IPS DF 4.7 (cell line): ENCODE results near the gene SEC24C.
"Not testable (repeated sequence)": the region's sequence is repeated elsewhere in the genome, so short reads cannot be mapped to it uniquely, and the experiment has no call there.

ENCODE experiments used
- DNase-seq: peaks from one replicate; pipeline ENCODE4 v3.0.0-alpha.2; 2013; ENCODE audit warnings: low spot score; ENCODE audit errors: extremely low read depth

The SEC24C gene

DNA sequence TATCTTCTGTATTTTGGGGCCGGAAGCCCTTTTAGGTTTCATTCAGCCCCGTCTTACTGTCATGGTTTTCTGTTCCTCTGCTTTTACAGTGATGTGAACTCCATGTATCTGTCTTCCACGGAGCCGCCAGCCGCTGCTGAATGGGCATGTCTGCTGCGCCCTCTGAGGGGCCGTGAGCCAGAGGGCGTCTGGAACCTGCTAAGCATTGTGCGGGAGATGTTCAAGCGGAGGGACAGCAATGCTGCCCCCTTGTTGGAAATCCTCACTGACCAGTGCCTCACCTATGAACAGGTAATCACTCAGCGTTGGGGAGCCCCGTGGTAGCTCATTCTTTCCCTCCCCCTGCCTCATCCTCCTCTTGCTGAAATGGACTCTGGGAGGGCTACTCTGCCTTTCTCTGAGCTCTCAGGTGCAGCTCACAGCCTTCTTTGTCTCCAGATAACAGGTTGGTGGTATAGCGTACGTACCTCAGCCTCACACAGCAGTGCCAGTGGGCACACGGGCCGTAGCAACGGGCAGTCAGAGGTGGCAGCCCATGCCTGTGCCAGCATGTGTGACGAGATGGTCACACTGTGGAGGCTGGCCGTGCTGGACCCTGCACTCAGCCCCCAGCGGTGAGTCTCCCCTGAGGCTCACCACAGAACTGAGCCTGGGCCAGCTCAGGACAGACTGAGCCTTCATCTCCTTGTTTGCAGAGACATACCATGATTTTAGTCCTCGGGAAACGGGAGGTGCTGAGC is 46.9 kb downstream of the SEC24C start:
- no peak for DNase-seq

DNA sequence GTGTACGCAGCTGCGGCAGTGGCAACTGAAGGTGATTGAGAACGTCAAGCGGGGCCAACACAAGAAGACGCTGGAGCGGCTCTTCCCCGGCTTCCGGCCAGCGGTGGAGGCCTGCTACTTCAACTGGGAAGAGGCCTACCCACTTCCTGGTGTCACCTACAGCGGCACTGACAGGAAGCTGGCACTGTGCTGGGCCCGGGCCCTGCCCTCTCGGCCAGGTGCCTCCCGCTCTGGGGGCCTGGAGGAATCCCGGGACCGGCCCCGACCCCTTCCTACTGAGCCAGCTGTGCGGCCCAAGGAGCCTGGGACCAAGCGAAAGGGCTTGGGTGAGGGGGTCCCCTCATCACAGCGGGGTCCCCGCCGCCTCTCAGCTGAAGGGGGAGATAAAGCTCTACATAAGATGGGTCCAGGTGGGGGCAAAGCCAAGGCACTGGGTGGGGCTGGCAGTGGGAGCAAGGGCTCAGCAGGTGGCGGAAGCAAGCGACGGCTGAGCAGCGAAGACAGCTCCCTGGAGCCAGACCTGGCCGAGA is 47.8 kb downstream of the SEC24C start:
- DNase-seq: no peak

DNA sequence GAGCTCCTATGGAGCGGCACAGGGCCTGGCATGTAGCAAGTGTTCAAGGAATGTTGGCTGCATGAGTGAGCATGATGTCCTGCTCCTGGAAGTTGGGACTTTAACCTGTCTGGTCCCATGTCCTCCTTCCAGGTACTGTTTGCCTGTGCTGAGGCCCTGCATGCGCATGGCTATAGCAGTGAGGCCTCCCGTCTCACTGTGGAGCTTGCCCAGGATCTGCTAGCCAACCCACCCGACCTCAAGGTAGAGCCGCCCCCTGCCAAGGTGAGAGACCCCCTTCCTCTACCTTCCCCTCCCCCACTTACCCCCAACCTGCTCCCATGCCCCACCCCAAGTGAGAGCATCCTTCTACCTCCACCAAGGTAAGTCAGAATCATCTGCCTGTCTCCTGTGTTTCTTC is 49.3 kb downstream of the SEC24C start:
- no peak for DNase-seq

DNA sequence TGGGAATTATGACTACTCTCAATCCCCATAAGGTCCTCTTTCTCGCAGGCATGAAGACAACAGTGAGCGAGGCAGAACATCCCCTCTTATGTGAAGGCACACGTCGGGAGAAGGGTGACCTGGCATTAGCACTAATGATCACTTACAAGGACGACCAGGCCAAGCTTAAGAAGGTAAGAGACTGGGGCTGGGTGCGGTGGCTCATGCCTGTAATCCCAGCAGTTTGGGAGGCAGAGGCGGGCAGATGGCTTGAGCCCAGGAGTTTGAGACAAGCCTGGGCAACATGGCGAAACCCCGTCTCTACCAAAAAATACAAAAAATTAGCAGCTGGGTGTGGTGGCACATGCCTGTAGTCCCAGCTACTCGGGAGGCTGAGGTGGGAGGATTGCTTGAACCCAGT is 51.3 kb downstream of the SEC24C start:
- DNase-seq: not testable (repeated sequence)

DNA sequence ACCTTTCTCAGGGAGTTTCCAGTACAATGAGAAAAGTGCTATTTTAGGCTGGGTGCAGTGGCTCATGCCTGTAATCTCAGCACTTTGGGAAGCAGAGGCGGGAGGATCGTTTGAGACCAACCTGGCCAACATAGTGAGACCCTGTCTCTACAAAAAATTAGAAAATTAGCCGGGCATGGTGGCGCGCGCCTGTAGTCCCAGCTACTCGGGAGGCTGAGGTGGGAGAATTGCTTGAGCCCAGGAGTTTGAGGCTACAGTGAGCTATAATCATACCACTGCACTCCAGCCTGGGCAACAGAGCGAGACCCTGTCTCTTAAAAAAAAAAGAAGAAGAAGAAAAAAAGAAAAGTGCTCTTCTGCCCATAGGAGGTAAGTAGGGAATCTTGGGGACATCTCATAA is 51.9 kb downstream of the SEC24C start:
- DNase-seq: not testable (repeated sequence)

DNA sequence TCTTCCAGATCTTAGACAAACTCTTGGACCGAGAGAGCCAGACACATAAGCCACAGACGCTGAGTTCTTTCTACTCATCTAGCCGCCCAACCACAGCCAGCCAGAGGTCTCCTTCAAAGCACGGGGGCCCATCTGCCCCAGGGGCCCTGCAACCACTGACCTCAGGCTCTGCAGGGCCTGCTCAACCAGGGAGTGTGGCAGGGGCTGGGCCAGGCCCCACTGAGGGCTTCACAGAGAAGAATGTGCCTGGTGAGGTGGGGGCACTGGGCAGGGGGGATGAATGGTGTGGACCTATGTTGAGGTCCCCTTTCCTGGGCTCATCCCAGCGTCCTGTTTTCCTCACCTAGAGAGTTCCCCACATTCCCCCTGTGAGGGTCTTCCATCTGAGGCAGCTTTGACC is 52.6 kb downstream of the SEC24C start:
- no peak for DNase-seq

DNA sequence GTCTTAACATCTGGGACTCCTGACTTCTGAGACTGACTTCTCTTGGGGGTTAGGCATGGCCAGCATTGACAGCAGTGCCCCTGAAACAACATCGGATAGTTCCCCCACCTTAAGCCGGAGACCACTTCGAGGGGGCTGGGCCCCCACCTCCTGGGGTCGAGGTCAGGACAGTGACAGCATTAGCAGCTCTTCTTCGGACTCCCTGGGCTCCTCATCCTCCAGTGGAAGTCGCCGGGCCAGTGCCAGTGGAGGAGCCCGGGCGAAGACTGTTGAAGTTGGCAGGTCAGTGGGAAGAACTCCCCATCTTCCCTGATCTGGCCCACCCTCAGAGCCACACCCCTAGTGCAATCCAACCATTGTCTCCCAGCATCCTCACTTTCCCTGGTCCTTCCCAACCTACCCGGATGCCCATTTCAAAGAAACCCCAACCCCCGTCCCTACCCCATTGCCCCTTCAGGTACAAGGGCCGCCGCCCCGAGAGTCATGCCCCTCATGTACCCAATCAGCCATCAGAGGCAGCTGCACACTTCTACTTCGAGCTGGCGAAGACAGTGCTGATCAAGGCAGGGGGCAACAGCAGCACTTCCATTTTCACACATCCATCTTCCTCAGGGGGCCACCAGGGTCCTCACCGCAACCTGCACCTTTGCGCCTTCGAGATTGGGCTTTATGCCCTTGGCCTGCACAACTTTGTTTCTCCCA is 53.3 kb downstream of the SEC24C start:
- DNase-seq: no peak

DNA sequence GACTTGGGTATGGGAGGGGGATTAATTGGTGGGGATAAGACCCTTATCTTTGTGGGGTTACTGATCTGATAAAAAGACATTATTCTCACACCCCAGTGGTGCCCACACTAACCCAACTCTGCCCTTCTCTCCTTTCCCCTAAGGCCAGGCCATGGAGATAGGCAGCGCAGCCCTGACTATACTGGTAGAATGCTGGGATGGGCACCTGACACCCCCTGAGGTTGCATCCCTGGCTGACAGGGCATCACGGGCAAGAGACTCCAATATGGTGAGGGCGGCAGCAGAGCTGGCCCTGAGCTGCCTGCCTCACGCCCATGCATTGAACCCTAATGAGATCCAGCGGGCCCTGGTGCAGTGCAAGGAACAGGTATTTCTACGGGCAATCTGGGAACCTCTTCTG is 53.9 kb downstream of the SEC24C start:
- DNase-seq: no peak

DNA sequence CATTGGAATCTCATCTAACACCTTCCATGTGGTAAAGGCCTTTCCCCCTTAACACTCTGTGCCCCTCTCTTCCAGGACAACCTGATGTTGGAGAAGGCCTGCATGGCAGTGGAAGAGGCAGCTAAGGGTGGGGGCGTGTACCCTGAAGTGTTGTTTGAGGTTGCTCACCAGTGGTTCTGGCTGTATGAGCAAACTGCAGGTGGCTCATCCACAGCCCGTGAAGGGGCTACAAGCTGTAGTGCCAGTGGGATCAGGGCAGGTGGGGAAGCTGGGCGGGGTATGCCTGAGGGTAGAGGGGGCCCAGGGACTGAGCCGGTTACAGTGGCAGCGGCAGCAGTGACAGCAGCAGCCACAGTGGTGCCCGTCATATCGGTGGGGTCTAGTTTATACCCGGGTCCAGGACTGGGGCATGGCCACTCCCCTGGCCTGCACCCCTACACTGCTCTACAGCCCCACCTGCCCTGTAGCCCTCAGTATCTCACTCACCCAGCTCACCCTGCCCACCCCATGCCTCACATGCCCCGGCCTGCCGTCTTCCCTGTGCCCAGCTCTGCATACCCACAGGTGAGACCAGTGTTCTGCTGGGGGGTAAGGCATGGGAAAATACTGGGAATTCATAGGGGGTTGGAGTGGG is 54.9 kb downstream of the SEC24C start:
- DNase-seq: no peak

DNA sequence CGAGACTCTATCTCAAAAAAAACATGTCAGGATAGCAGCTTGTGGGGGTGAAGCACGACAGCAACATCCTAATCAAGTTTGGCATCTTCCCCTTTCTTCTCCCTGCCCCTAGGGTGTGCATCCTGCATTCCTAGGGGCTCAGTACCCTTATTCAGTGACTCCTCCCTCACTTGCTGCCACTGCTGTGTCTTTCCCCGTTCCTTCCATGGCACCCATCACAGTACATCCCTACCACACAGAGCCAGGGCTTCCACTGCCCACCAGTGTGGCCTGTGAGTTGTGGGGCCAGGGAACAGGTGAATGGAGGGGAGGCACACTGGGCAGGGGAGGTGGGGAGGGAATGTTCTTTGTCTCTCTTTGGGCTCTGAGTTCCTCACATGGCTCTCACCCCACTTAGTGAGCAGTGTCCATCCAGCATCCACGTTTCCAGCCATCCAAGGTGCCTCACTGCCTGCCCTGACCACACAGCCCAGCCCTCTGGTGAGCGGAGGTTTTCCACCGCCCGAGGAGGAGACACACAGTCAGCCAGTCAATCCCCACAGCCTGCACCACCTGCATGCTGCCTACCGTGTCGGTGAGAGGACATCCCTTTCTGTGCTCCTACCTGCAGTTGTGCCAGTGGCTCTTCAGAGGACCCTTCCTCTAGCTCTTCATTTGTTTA is 55.9 kb downstream of the SEC24C start:
- DNase-seq: no peak

DNA sequence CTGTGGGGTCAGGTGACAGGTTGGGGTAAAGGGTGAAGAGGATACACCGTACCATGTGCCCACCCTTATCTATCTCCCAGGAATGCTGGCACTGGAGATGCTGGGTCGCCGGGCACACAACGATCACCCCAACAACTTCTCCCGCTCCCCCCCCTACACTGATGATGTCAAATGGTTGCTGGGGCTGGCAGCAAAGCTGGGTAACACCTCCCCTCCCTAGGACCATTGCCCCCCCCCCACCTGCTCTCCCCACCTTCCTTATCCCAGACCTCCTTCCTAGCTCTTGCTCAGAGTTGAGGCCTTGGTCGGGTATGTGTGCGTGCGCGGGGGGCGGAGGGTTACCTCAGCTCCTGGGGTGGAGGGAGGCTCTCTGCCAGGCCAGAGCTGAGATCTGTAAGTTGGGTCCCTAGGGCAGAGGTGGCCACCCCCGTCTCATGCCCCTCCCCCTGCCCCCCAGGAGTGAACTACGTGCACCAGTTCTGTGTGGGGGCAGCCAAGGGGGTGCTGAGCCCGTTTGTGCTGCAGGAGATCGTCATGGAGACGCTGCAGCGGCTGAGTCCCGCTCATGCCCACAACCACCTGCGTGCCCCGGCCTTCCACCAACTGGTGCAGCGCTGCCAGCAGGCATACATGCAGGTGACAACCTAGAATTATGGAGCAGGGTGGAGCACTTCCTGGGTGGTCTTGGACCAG is 56.5 kb downstream of the SEC24C start:
- DNase-seq: no peak

DNA sequence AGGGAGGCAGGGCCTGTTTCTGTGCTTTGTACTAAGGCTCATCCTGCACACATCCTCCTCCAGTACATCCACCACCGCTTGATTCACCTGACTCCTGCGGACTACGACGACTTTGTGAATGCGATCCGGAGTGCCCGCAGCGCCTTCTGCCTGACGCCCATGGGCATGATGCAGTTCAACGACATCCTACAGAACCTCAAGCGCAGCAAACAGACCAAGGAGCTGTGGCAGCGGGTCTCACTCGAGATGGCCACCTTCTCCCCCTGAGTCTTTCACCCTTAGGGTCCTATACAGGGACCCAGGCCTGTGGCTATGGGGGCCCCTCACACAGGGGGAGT is 57.0 kb downstream of the SEC24C start:
- DNase-seq: no peak

DNA sequence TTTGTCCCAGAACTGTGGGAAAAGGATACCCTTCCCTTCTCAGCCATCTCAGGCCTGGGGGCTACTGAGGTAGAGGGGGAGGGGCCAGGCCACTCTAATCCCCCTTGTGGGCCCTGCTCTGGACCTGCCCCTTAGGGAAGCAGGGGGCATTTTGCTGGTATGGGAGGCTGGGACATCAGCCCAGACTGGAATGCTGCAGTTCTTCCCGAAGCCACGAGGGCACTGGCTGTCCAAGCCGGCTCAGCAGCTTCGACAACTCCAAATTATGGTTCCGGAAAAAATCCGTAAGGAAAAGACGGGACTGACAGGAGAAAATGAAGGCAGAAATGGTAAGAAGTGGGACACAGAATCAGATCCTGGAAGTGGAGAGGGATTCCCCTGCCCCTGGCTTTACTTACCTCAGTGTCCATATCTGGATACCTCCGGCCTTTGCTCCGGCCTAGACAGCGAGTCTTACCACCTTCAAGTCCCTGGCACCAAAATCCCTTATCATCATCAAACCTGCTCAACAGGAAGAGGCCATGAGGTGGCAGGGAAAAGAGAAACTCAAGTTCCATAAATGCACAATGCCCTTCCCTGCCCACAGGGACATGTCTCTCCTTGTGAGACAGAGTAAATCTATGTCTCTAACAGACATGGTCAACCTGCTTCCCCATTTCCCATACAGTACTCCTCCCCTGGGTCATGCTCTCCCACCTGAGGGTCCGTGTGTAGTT is 58.3 kb downstream of the SEC24C start:
- DNase-seq: no peak

DNA sequence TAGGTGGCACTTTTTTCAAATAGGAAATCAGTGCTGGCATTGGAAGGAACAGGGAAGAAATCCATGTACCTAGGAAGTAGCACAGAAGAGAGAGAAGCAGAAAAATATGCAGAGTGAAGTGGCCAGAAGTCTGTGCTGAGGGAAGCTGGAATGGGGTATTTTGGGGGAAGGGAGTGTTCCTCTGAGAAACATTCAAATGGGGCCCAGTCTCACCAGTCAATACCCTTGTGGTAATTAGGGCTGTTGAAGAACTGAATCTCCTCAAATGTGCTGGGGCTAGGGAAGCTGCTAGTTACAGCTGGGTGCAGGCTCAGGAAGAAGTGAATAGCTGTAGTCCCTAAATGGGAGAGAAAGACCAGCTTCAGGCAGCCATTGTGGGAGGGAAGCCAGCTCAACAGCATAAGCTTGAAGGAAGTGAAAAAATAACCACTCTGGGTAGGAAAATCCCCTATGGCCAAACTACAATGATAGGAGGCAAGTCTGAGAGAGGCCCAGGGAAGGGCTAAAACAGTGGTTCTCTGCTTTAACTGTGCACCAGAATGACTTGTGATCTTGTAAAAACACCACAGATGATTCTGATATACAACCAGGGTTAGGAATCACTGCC is 59.6 kb downstream of the SEC24C start:
- DNase-seq: no peak

DNA sequence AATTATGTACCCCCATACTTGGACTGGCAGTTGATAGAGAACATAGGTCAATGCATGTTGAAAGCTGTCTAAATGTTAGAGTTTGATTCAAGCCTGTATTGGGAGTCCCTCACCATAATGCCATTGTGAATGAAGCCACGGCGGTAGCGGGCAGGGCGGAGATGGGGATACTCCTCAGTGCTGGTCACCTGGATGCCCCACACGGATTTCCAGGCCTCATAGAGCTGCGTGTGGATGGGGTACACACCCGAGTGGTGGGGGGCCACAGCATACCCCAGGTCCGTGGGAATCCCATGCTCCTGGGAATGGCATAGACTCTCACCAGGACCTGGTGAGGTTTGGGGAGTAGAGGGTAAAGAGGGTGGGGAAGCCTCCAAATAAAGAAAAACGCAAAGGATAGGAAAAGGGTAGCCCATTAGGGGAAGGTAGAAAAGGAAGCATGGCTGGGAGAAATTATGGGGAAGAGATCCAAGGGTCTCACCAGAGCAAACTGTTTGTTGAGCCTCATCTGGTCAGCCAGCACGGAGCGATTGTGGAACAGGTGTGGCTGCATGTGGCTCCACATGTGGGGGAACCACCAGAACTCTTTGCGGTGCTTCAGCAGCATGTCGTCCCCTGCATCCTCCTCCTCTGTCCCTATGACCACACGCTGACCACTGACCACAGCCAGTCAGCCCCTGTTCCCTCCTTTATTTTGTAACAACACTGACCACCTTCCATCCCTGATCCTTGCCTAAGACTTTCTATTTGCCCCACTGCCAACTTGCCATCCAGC is 62.2 kb downstream of the SEC24C start:
- DNase-seq: no peak

DNA sequence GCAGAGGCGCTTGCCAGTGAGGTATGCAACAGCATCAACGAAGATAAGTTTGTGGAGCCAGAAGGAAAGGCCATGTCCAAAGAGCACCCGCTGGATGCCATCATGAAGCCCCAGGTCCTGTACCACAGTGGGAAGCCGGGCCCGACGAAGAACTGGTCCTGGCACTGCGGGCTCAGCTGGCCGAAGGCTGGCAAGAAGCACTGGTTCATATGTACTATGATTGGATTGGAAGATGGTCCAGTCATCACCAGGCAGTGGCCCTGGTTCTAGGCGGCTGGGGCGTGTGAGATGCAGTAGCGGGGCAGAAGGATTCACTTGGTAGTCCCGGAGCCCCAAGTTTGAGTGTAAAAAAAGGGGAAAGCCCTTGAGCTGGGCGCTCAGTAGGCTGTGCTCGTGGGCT is 63.3 kb downstream of the SEC24C start:
- DNase-seq: no peak

DNA sequence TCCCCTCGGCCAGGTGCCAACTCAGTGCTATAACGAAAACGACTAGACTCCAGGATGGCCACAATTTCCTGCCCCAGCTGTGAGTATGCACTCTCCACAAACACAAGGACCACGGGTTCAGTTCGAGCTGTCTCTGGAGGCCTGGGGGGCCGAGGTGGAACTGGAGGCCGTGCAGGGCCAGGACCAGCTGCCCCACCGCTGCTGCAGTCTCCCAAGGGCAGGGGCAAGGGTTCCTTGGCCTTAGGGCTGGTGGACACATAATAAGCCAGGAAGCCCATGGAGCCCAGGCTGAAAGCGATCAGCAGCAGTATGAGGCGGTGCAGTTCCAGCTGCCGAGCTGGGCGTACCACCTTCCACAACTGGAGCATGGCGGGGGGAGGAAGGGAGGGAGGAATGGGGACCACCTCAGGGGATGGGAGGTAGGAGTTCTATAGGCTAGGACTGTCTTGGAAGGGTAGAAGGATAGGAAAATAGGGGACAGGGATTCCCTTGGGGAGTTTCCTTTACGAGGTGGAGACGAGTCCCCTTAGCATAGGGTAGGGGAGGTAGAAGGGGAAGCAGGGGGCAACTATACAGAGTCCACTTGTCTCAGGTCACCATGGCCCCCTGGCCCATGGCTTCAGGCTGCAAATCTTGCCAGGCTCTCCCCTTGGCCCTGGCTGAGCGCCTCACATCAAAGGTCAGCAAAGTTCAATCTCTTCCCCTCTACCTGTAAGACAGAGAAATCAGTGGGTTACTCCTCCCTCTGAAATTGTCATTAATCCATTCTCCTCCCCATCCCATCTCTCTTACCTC is 64.0 kb downstream of the SEC24C start:
- DNase-seq: no peak

DNA sequence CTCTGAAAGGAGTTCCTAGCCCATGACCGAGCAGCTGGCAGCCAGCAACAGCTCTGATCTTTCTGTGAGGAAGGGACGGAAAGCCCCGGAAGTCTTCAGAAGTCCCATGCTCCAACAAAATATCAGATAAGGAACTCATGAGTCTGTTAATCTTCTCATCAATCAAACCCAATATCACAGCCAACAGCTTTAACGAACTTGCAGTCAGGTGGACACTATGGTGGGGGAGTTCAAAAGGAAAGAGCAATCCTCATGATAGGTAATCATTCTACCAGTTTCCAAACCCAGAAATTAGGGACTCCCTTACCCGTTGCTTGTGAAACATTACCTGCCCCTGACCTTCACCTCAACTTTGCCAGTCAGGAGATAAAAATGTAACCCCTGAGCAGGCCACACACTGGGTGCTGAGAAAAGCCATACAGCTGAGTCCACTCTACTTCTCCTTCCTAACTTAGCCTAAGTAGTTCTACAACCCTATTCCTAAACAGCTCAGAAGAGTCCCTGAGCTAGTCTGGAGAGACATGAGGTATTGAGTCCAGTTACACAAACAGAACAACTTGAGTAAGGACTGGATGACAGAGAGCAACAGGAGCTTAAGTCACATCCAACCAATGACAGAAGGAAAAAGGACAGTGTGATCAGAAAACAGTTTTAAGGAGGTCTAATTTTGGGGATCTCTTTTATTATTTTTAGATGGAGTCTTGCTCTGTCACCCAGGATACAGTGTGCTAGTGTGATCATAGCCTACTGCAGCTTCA is 65.1 kb downstream of the SEC24C start:
- DNase-seq: no peak
